ENCODE measurements around the gene RIMOC1.

The RIMOC1 gene

GRCh38 chr5:41903382-41903891 is 707 bp upstream of the RIMOC1 start:
- TF ChIP-seq CTCF (IDR thresholded peaks at IDR 0.05; ENCODE audit: borderline replicate concordance, control extremely low read depth, extremely low read depth, insufficient read depth, missing control alignments), result no peak
- in situ Hi-C loops (cut with MboI; ENCODE audit: low sequenced_read_pairs, unreplicated experiment), result no loop called here
- DNase-seq (ENCODE audit: low spot score), result no peak

DNA sequence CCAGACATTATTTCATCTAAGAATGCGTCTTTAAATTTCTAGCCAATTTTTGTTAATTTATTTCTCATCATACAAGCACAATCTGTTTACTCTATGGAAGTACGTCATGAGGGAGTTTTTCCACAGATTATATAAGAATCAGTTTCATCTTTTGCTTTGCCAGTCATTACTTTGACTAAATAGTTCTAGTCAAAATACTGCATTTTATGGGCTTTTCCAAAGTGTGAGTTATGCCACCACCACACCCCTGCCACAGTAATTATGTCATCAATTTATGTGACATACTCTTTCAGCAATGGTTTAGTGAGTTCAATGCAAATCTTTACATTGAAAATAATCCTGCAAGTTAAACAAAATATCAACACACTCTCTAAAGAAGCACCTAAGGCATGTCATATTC is 2.0 kb downstream of the RIMOC1 start:
- TF ChIP-seq CTCF (IDR thresholded peaks at IDR 0.05; ENCODE audit: borderline replicate concordance, control extremely low read depth, extremely low read depth, insufficient read depth, missing control alignments), result no peak
- DNase-seq (ENCODE audit: low spot score), result no peak
- in situ Hi-C loops (cut with MboI; ENCODE audit: low sequenced_read_pairs, unreplicated experiment), result no loop called here

DNA sequence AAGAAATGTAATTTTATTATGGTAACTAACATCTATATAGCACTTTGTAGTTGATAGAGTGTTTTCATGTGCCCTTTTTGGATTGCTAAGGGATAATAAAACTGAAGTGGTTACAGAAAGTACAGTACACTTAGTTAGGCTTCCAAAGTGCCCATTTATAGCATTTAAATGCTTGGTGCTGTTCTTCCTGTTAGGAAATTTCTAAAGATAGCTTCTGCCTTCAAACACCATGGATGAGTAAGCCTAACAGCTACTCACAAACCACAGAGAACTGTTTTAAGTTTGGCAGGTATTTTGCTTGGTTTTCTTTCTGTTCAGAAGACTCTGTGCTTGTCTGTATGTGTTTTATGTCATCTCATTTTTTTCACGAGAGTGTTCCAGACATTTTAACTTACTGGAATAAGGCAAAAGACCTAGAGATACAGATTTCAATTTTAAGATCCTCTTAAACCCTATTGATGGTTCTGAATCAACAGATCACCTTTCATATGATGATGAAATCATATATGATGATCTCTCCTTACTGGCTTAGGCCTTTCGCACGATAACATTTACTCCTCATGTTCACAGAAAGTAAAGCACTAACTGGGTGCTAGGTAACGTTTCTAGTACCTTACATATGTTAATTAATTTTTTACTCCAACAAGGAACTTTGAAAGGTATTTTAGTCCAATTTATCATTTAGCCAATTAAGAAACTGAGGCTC is 4.4 kb downstream of the RIMOC1 start:
- DNase-seq (ENCODE audit: low spot score), result no peak
- in situ Hi-C loops (cut with MboI; ENCODE audit: low sequenced_read_pairs, unreplicated experiment), result no loop called here
- no peak for TF ChIP-seq CTCF (IDR thresholded peaks at IDR 0.05; ENCODE audit: borderline replicate concordance, control extremely low read depth, extremely low read depth, insufficient read depth, missing control alignments)

- DNase-seq (ENCODE audit: low spot score), result no peak
- TF ChIP-seq CTCF (IDR thresholded peaks at IDR 0.05; ENCODE audit: borderline replicate concordance, control extremely low read depth, extremely low read depth, insufficient read depth, missing control alignments), result no peak
- in situ Hi-C loops (cut with MboI; ENCODE audit: low sequenced_read_pairs, unreplicated experiment), result no loop called here
These were observed 14.0 kb downstream of the RIMOC1 start for GRCh38 chr5:41918105-41918504.

DNA sequence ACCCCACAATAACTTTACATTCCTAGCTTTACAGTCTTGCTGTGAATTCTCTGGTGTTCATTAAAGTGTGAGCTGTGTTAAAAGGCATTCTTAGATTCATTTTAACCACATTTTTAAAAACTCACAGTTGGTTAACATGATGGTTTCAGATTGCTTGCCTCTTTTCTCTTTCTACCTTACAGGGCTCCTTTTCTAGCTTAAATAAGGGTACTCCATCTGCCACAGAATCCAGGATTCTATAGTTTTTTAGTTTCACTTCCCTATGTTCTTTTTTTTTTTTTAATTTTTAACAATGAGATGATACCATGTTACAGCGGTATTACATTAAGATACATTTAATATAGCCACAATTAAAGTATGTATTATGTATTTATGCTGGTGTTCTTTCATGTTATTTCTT is 17.0 kb downstream of the RIMOC1 start:
- no peak for TF ChIP-seq CTCF (IDR thresholded peaks at IDR 0.05; ENCODE audit: borderline replicate concordance, control extremely low read depth, extremely low read depth, insufficient read depth, missing control alignments)
- no peak for DNase-seq (ENCODE audit: low spot score)
- in situ Hi-C loops (cut with MboI; ENCODE audit: low sequenced_read_pairs, unreplicated experiment), result no loop called here

DNA sequence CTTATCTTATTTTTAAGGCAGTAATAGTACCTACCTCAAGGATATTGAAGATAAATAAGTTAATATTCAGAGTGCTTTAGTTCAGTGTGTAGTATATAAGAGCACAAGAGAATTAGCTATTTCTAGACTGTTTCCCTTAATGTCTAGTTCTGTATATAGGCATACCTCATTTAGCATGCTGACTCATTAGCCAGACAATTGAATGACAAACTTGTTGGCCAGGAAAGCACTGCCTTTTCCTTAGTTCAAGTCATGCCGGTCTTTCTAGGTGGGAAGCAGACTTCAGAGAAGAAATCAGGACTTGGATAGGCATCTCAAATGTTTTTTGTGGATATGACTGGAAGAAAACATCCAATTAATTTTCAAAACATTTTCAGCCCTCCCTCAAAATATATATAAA is 17.7 kb downstream of the RIMOC1 start:
- no peak for TF ChIP-seq CTCF (IDR thresholded peaks at IDR 0.05; ENCODE audit: borderline replicate concordance, control extremely low read depth, extremely low read depth, insufficient read depth, missing control alignments)
- in situ Hi-C loops (cut with MboI; ENCODE audit: low sequenced_read_pairs, unreplicated experiment), result no loop called here
- no peak for DNase-seq (ENCODE audit: low spot score)
